Measurements from ENCODE around the gene SMO.

- no peak for TF ChIP-seq CTCF (IDR thresholded peaks at IDR 0.05)
- TF ChIP-seq POLR2AphosphoS5 (IDR thresholded peaks at IDR 0.05; ENCODE audit: low read depth, low read length): no peak
- TF ChIP-seq REST (IDR thresholded peaks at IDR 0.05; ENCODE audit: insufficient read depth in 1 of 2, low read depth in 2 of 2, low read length in 1 of 2): no peak
Observed at GRCh38 chr7:129157651-129158050, 30.8 kb upstream of the SMO start.
